Nucleus accumbens (tissue), 56 donors: ENCODE data around the gene LARP4B.

Experiments
- DNase-seq, 56 donors: peaks; one replicate each; lab custom pipeline; 2025; lab: John Stamatoyannopoulos, UW

The LARP4B gene

DNA sequence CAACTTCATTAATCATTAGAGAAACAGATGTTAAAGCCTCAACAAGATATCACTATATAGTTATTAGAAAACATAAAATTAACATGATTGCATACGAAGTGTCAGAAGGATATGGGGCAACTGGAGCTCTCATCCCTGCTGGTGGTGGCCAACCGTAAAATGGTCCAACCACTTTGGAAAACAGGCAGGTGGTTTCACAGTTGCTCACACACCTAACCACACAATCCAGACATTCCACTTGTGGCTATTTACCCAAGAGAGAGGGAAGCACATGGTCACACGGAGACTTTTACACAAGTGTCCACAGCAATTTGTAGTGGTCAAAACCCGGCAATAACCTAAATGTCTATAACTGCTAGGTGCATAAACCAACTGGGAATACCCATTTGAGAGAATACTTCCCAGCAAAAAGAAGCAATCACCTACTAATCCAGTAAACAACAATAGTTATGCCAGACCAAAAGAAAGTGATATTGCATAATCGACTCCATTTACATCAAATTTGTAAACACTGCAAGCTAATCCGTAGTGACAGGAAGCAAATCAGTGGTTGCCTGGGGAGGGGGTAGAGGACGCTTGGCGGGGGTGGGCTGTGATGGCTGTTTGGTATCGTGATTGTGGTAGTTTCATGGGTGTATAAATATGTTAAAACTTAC lies 91.8 kb downstream of the LARP4B start:
- DNase-seq = no peak

DNA sequence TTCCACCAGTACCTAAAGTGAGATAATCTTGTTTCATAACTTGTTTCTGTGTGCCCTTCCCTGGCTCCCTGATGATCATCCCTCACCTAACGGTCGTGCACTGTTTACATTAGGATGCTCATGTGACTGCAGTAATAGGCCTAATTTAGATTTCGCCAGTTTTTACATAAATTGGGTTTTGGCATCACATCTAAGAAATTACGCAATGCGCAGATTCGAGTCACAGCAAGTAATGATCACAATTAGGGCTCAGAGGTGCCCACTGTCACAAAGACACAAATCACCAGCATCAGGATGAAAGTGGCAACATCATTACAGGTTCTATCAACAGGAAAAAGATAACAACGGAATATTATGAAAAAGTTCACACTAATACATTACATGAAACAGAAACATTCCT lies 94.7 kb downstream of the LARP4B start:
- no peak for DNase-seq

DNA sequence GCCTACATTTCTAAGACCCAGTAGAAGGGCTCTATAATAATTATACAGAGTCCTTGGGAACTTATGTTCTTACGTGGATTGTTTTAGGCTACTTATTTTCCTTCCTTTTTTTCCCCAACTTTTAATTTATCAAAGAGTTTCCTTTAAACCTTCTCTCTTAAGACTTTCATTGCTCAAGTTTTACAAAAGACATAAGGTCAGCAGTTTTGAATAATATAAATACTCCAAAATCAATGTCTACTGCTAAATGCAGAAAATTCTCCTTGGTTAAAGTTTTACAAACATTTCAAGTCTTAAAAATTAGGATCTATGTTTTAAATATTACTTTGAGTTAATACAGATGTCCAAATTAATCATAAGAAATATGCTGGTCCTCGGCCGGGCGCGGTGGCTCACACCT lies 97.0 kb downstream of the LARP4B start:
- DNase-seq = no peak

DNA sequence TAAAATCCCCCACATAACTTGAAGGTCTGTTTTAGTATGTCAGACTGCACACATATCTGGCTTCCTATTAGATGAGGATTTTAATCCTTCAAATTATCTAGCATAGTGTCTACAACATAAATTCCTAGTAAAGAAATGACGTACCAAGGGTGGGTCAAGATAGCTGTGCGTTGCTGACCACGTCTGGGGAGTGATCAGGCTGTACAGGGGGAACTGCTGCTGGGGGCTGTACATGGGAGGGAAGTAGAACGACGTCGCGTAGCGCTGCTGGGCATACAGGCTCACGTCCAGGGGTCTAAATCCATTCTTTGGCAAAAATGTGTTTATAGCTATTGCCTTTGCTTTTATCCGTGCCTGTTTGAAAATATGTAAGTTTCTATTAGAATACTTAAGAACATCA lies 102.3 kb downstream of the LARP4B start:
- DNase-seq = no peak

DNA sequence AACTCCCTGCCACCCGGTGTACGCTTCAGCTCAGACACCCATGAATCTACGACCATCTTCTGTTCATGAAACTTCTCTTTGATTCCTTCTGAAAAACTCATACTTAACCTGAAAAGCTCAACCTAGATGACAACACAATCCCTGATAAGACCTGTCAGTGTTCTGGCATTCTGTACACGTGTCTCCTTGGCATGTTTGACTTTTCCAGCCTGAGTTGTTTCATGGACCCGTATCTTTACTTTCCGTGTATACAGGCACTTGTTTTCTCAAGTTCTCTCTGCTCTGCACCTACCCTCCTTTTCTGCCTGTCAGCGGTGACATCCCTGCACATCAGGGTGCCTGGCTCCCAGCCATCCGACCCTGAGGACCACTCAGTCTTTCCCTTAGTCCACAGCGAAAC lies 103.3 kb downstream of the LARP4B start:
- no peak for DNase-seq

DNA sequence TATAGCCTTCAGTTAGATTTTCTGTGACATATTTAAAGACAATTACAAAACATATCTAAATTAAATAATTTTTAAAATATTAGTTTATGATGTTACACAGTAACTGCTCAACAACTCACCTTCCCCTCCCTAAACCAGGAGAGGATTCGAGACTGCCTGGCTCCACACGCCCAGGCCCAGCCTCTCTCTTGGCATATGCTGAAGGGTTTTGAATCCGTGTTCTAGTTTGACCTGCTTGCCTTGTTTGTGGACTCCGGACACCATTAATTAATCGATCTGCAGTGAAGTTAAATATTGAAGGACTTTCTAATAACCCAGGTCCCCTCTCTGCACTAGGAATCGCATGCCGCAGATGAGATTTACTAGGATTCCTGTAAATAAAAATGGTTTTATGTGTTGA lies 106.6 kb downstream of the LARP4B start:
- no peak for DNase-seq

DNA sequence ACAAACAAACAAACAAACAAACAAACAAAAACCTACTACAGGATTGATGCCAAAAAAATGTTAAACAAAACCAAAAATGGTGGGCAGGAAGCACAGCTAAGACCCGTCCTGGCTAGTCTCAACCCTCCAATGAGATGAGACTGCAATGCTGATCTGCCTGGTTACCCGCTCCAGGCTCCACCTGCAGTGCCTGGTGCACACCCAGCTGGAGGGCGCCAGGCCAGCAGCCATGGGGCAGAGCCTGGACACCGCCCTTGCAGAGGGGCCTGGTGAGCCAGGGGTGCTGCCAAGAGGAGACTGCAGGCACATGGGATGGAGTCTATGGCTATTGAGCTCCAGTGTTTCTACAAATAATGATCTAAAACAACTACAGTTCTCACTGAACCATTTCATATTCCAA lies 107.0 kb downstream of the LARP4B start:
- no peak for DNase-seq

DNA sequence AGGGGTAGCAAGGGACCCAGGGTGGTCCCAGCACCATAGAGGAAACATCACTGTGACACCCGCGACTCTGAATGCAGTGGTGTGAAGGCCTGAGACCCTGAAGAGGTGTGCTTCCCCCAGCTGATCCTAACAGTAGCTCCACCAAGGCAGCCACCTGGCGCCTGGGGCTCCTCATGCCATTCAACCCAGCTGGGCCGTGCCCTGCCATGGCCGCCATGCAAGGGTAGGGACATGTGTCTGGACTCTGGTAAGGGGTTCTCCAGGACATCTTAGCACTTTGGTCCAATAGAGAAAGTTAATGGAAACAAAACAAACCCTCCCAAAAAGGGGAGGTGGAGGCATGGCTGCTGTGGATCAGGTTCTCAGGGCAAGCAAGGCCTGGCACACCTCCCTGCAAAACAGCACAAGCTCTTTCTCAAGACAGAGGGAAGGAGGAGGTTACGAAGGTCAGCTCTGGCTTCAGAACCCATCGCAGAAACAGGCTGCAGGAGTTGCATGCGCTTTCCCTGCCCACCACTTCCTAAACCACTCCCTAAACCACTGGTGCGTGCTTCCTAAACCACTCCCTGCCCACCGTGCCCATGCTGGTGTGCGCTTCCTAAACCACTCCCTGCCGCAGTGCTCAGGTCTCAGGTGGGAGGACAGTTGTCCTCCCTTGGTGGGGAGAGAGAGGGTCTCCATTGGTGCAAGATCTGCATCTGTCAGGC lies 108.7 kb downstream of the LARP4B start:
- no peak for DNase-seq

DNA sequence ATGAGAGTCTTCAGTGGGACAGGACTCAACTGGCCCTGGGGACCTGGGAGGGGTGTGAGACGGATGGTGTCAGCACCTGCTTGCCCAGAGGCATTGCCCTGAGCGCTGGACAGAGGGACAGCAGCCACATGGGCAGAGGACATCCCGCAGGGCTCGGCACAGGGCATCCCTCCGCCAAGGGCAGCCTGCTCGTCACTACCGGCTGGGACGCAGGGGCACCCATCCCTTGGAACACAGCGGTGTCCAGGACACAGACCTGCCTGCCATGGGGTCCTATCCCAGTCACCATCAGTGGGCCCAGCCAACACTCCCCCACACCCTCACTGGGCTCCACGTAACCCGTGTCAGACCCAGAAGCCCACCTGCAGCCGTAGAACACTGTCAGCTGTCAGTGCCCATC lies 109.3 kb downstream of the LARP4B start:
- no peak for DNase-seq

DNA sequence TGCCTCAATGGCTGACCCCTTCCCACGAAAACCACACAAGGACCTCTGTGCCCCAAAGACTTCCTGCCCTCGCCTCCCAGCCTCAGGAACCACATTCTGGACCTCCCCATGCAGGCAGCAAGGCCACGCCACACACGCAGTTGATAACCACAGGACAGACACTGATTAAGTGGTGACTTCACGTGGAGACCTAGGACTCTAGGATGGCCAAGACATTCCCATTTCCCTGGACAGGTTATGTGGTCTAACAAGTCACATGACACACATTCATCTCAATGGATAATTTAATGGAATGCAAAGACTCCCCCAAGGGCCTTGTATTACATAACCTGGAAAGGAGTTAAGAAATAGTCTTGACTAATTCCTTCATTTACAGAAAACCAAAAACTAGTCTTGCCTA lies 110.2 kb downstream of the LARP4B start:
- DNase-seq = no peak

DNA sequence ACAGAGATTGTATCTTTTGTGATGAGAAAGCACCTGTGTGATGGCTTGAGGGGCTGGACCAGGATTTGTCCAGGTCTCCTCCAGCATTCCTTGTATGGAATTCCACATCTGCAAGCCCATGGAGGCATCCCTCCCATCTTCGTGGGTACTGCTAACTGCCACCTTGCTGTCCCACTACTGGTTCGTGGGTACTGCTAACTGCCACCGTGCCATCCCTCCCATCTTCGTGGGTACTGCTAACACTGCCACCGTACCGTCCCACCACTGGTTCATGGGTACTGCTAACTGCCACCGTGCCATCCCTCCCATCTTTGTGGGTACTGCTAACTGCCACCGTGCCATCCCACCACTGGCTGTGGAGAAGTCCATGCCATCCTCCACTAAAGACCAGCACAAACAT lies 111.7 kb downstream of the LARP4B start:
- DNase-seq = no peak

DNA sequence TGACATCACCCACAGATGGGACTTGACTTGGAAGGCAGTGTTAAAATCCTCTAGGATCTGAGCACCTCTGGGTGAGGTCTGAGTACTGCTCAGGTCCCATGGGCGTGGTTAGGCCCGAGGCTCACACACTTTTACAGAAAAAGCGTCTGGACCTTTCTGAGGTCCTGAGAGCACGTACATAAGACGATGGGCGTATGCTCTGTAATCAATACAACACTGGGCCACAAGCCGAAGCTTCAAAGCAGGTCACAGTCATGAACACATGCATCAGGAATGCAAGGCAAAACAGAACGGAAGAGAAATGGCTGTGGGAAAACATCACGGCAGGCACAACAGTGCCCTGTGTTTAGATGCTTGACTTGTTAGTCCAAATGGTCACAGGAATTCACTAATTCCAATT lies 112.2 kb downstream of the LARP4B start:
- no peak for DNase-seq

DNA sequence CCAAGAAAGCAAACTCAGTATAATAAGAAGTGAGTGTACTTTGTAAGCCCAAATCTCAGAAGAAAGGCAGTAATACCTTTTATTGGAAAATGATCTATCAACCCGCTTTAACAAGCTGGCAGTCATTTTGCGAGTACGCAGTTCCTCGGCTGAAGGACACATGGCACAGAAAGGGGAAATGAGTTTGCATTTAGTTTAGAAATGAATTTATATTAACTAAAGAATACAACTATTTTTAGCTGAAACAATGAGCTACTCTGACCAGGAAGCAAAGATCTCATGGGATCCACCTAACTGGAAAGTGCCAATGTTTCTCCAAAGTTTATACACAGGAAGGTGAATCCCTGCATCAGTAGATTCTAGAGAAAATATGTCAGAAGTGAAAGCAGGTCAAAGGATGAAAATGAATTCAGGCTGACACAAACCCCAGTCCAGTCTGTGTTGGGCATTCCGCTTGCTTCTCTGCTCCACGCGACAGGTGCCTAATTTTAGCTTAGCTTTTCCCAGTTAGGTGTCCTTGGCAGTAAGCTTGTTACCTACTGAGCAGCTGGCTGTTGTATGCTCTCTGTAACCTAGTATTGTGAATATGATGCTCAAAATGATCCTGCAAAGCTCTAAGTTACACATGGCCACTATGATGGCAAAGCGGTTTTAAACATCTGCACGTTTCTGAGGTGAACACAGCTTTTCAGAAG lies 112.8 kb downstream of the LARP4B start:
- no peak for DNase-seq

DNA sequence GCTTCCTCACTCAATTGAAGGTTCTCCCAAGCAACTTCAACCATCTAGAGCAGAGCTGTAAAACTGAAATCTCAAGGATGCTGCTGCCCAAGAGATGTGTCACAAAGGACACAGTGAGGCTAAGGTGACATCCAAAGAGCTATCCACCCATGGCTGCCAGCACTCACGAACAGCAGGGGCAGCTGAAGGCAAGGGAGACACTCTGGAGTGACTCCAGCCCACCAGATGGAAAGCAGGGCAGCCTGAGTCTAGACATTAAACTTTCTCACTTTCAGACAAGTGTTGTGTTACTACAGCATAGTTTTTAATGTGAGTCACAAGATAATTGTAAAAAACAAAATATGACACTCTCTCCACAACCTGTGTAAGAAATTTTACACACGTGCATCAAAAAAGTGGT lies 113.5 kb downstream of the LARP4B start:
- DNase-seq = no peak

DNA sequence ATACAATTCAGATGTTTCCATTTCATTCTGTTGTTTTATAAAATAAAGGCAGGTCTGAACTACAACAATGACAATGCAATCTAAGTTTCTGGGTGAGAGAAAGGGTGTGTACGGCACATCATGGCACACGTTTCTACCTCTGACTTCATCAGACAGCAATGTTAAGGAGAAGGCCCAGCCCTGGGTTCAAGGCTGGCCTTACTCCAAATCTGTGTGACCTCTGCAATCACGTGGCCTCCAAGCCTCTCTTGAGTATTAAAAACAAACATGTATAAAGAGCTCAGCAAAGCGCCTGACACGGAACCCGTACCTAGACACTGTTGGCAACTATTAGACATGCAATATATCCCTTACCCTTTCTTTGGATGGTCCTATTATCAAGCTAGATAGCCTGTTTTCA lies 114.1 kb downstream of the LARP4B start:
- DNase-seq = no peak

DNA sequence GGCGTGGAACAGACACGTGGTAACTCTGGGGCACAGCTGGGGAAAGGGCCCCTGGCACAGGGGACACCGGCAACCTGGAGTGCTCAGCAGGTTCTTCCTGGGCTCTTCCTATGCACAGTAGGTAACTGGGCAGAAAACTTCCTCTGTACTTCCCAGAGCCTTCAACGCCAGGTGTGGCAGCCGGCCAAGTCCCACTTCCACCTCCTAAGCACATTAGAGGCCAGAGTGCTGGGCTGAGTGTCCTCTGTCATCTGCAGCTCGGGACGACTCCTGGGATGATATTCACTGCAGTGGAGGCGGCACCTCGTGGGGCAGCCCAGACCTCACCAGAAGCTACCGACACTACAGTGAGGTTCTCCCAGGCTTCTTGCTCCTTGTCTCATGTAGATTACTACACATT lies 114.5 kb downstream of the LARP4B start:
- DNase-seq = no peak

DNA sequence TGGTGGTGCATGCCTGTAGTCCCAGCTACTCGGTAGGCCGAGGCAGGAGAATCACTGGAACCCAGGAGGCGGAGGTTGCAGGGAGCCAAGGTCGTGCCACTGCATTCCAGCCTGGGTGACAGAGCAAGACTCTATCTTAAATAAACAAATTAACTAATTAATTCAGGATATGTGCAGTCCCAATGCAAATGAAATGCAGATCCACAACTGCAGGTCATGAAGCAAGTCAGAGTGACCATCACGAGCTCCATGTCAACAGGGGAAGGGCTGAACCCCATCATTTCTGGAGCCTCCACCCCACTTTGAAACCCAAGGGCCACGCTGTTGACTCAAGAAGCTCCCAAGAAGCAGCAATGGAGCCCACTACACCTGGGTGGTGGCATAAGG lies 115.4 kb downstream of the LARP4B start:
- DNase-seq = no peak

DNA sequence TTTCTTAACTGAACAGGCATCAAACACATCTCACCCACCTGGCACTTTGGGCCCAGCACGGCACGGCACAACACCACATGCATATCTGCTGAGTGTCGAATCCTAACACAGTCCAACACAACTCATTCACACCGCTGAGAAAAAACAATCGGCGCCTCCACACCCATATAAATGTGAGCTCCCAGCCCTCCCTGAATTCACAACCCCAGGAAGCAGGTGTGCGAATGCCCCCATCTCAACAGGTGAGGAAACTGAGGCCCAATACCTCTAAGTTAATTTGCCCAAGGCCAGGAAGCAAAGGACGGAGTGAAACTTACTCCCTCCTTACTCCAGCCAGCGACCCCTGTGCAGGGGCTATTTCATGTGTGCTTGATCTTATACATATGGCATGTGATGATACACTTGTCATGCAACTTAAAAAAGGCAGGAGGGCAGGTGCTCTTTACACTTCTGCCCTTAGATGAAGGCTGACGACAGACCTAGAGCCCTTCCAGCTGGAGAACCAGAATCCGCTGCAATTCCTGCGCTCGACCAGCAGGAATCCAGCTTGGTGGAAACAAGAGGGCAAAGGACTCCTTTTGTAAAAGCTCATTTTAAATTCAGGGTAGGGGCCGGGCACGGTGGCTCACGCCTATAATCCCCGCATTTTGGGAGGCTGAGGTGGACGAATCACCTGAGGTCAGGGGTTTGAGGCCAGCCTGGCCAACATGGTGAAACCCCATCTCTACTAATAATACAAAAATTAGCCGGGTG lies 116.0 kb downstream of the LARP4B start:
- no peak for DNase-seq

DNA sequence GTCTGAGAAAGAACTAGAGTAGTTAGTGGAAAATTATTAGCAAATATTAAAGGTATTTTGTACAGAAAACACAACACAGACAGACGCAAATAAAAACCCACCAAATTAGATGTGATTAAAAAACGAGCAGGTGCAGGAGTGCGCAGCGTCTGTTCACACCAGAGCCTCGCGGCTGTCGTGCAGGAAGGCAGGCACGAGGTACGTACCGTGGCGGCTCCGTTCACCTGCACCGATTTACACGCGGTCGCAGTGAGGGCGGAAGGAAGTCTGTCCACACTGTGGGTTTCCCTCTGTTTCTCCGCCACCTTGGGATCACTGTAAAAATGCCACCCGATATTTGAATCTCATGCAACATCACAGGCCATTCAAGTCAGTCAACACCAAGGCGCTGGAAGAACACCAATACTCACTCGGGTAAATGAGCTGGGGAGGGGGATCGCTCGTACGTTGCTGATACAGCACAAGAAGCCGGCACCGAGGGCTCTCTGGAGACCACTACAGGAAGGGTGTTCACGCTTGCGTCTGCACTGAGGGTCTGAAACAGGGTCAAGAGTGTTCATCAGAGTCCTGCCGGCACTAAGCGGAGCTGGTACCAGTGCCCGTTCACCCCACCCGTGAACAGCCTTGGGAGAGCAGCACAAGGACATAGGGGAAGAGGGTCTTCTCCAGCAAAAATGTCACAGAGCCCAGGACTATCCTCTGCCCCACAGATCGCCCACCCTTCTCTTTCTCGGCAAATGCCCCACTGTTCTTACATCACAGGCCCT lies 116.8 kb downstream of the LARP4B start:
- no peak for DNase-seq

DNA sequence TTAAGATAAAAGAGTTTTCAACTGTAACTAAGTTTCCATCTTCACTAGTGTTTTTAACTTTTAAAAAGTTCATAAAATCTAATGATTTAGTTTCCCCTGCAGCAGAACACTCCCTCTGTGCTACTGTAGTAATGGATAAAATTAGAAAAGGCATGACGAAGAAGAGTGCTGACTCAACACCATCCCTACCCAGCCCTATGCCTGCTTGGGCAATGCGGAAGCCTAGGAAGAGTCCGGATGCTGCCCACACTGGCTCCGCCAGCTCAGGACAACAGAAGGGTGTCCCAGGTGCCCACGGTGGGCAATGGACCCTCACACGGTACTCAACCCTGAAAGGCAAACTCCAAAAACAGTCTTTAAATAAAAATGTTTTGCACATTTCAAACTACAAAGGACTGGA lies 118.2 kb downstream of the LARP4B start:
- DNase-seq = peak in 4 of 56 donors; percentile 20 to 41 (median 30)

DNA sequence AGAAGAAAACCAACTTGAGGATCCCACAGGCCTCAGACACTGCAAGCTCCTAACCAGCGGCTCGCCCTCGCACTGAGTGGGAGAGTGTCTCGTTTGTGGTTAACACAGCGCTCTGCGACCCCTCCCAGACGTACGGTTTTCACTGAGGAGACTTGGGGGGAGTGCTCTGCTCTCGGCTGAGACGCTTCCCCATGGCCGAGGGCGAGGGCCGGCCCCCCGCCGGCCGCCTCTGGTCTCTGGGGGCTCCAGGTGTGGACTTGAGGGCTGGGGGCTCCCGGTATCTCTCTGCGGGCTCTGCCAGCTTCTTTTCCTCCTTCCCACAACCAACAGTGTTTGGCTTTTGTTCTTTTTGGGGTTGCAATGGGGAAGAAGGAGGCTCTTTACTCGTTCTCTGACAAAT lies 118.7 kb downstream of the LARP4B start:
- no peak for DNase-seq
